ENCODE results near the gene EFNA1.
A peak's percentile ranks its signal among the peaks of the same experiment; 100 is the strongest.

Gene EFNA1

DNA sequence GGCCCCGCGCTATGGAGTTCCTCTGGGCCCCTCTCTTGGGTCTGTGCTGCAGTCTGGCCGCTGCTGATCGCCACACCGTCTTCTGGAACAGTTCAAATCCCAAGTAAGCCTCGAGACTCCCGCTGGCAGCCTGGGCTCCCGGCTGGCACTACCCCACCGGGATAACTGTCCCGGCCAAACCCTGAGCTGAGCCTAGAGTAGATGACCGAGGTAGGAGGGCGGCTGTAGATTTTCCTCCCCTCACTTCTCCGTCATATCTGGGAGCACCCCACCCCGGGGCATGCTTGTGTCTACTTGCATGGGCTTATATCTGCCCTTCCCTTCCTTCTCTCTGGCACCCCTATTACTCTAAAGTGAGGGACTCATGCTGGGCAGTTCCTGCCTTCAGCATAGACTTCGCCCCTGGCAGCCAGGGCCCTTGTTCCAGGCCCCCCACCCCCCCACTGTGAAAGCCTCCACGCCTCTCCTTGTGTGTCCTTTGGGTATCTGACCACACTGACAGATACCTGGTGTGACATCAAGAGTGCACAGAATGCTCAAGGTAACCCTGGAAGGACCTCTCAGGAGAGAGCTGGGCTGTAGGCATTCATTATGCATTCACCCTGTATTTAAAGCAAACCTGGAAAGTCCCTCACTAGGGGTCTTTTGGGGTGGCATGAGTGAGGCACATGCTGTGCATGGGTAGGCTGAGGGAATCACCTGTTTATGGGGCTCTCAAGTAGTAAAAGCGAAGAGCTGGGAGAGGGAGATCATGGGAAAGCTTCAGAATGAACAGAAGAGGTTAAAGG, 485 bp downstream of the EFNA1 start:
- no peak for DNase-seq (ENCODE audit: low read depth, low spot score)
- peaks cover 15% of the 10 kb centered on the region for H3K36me3 ChIP-seq (ENCODE audit: insufficient read depth, insufficient read length, low read length)
- H3K27me3 ChIP-seq (ENCODE audit: insufficient read depth, insufficient read length): peaks cover 72% of the 10 kb centered on the region
- peaks cover 49% of the 10 kb centered on the region for H3K4me1 ChIP-seq (ENCODE audit: insufficient read depth, insufficient read length)
- peak overlapping the region; percentile 83 for H3K9ac ChIP-seq (ENCODE audit: insufficient read length, low read depth)
- no peaks in the 10 kb centered on the region for H3K9me3 ChIP-seq (ENCODE audit: insufficient read depth, low read length)
- TF ChIP-seq ZNF274 (IDR thresholded peaks at IDR 0.05; ENCODE audit: low read depth, low read length): no peak
- TF ChIP-seq SUZ12 (IDR thresholded peaks at IDR 0.05; ENCODE audit: extremely low read depth, insufficient read depth, insufficient read length): no peak
- no peak for TF ChIP-seq YY1 (IDR thresholded peaks at IDR 0.05; ENCODE audit: insufficient read depth, insufficient read length)
- H3K4me3 ChIP-seq (ENCODE audit: insufficient read length, low read depth): peak overlapping the region; percentile 52

DNA sequence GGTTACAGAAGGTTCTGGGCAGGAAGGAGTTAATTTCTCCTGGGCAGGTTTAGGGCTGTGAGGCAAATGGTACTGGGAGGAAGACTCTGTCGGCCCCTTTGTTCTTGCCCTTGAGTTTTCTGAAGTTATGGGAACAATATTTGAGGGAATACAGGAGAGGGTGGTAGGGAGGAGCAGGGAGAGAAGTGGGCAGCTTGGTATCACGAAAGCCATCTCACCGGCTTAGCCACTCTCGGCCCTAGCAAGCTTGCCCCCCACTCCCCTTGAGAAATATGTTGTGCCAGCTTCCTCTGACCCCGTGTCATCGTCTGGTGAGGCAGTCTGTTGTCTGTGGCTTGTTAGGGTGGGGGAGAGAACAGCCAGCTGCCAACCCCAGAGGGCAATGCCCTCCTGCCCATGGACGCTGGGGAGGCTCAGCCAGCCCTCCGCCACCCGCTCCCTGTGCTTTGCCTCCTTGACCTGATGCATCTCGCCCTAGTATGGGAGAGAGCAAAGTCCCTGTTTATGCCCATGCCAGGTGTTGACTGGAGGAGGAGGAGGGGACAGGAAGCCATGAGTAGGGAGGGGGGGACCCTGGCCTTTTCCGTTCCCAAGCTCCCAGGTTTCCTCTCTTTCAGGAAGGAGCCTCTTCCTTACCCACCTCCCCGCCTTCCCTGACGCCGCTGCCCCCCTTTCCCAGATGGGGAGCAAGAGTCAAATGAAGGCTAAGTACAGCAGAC, 1.2 kb downstream of the EFNA1 start:
- H3K9me3 ChIP-seq (ENCODE audit: insufficient read depth, low read length): no peaks in the 10 kb centered on the region
- peak overlapping the region; percentile 44 for H3K9ac ChIP-seq (ENCODE audit: insufficient read length, low read depth)
- TF ChIP-seq SUZ12 (IDR thresholded peaks at IDR 0.05; ENCODE audit: extremely low read depth, insufficient read depth, insufficient read length) (no peak), YY1 (IDR thresholded peaks at IDR 0.05; ENCODE audit: insufficient read depth, insufficient read length) (no peak), ZNF274 (IDR thresholded peaks at IDR 0.05; ENCODE audit: low read depth, low read length) (no peak)
- peak overlapping the region; percentile 52 for H3K4me3 ChIP-seq (ENCODE audit: insufficient read length, low read depth)
- no peak for DNase-seq (ENCODE audit: low read depth, low spot score)
- peaks cover 22% of the 10 kb centered on the region for H3K36me3 ChIP-seq (ENCODE audit: insufficient read depth, insufficient read length, low read length)
- H3K27me3 ChIP-seq (ENCODE audit: insufficient read depth, insufficient read length): peaks cover 66% of the 10 kb centered on the region
- H3K4me1 ChIP-seq (ENCODE audit: insufficient read depth, insufficient read length): peaks cover 49% of the 10 kb centered on the region

DNA sequence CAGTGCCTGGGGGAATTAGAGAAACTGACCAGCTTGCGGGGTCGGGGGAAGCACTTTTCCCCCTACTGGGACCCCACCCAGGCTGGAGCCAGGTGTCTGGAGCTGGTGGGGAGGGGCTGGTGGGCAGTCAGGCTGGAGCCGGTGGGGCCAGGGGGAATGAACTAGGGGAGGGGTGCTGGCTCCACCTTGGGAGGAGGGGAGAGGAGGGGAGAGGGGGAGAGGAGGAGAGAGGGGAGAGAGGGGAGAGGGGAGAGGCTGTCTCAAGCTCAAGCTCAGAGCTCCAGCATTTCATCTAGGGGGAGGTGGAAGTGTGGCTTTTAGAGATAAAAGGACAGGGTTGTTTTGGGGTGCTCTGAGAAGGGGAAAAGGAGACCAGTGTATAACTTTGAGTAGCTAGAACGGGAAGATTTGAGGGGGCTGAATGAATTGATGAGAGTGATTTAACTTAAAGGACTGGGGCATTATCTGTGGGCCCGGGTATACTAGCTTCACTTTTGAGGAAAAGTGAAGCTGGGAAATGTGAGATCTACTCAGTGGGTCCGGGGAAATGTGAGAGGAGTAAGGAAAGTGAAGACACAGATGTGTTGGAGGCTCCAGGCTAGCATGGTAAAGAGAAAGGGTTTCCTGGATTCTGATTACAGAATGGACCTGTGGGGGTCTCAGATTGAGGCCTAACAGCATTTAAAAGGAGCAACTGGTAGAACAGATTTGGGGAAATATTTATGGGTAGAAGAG, 2.8 kb downstream of the EFNA1 start:
- Histone ChIP-seq H3K4me1 (ENCODE audit: insufficient read depth, insufficient read length) (peaks cover 42% of the 10 kb centered on the region), H3K9me3 (ENCODE audit: insufficient read depth, low read length) (no peaks in the 10 kb centered on the region), H3K27me3 (ENCODE audit: insufficient read depth, insufficient read length) (peaks cover 50% of the 10 kb centered on the region), H3K9ac (ENCODE audit: insufficient read length, low read depth) (peak overlapping the region; percentile 65), H3K4me3 (ENCODE audit: insufficient read length, low read depth) (peak overlapping the region; percentile 29), H3K36me3 (ENCODE audit: insufficient read depth, insufficient read length, low read length) (peaks cover 29% of the 10 kb centered on the region)
- TF ChIP-seq ZNF274 (IDR thresholded peaks at IDR 0.05; ENCODE audit: low read depth, low read length) (no peak), YY1 (IDR thresholded peaks at IDR 0.05; ENCODE audit: insufficient read depth, insufficient read length) (no peak), SUZ12 (IDR thresholded peaks at IDR 0.05; ENCODE audit: extremely low read depth, insufficient read depth, insufficient read length) (no peak)
- DNase-seq (ENCODE audit: low read depth, low spot score): no peak

DNA sequence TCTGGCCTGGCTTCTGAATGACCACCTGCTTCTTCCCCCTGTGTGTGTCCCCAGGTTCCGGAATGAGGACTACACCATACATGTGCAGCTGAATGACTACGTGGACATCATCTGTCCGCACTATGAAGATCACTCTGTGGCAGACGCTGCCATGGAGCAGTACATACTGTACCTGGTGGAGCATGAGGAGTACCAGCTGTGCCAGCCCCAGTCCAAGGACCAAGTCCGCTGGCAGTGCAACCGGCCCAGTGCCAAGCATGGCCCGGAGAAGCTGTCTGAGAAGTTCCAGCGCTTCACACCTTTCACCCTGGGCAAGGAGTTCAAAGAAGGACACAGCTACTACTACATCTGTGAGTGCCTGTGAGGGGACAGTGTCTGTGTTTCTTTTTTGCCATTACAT, 3.6 kb downstream of the EFNA1 start:
- Histone ChIP-seq H3K4me1 (ENCODE audit: insufficient read depth, insufficient read length) (peaks cover 34% of the 10 kb centered on the region), H3K36me3 (ENCODE audit: insufficient read depth, insufficient read length, low read length) (peaks cover 29% of the 10 kb centered on the region), H3K4me3 (ENCODE audit: insufficient read length, low read depth) (no peak overlapping the region), H3K27me3 (ENCODE audit: insufficient read depth, insufficient read length) (peaks cover 42% of the 10 kb centered on the region), H3K9me3 (ENCODE audit: insufficient read depth, low read length) (no peaks in the 10 kb centered on the region), H3K9ac (ENCODE audit: insufficient read length, low read depth) (no peak overlapping the region)
- TF ChIP-seq SUZ12 (IDR thresholded peaks at IDR 0.05; ENCODE audit: extremely low read depth, insufficient read depth, insufficient read length) (no peak), ZNF274 (IDR thresholded peaks at IDR 0.05; ENCODE audit: low read depth, low read length) (no peak), YY1 (IDR thresholded peaks at IDR 0.05; ENCODE audit: insufficient read depth, insufficient read length) (no peak)
- no peak for DNase-seq (ENCODE audit: low read depth, low spot score)

DNA sequence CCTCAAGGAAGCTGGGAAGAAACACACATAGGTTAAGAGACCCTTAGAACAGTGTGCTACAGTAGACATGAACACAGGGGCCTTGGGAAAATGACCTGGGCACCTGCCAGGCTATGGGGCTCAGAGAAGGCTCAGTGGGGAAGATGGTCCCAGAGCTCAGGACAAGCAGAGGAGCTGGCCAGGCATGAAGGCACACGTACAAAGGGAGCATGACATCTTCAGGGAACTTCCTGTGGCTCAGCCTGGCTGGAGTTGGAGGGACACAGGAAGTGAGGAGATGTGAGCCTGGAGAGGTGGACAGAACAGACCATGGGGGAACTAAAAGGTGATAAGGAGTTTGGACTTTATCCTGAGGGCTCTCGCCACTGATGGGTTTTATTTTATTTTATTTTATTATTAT, 4.2 kb downstream of the EFNA1 start:
- Histone ChIP-seq H3K36me3 (ENCODE audit: insufficient read depth, insufficient read length, low read length) (peaks cover 31% of the 10 kb centered on the region), H3K4me3 (ENCODE audit: insufficient read length, low read depth) (no peak overlapping the region), H3K27me3 (ENCODE audit: insufficient read depth, insufficient read length) (peaks cover 36% of the 10 kb centered on the region), H3K9me3 (ENCODE audit: insufficient read depth, low read length) (no peaks in the 10 kb centered on the region), H3K9ac (ENCODE audit: insufficient read length, low read depth) (no peak overlapping the region), H3K4me1 (ENCODE audit: insufficient read depth, insufficient read length) (peaks cover 34% of the 10 kb centered on the region)
- DNase-seq (ENCODE audit: low read depth, low spot score): no peak
- TF ChIP-seq ZNF274 (IDR thresholded peaks at IDR 0.05; ENCODE audit: low read depth, low read length) (no peak), SUZ12 (IDR thresholded peaks at IDR 0.05; ENCODE audit: extremely low read depth, insufficient read depth, insufficient read length) (no peak), YY1 (IDR thresholded peaks at IDR 0.05; ENCODE audit: insufficient read depth, insufficient read length) (no peak)

DNA sequence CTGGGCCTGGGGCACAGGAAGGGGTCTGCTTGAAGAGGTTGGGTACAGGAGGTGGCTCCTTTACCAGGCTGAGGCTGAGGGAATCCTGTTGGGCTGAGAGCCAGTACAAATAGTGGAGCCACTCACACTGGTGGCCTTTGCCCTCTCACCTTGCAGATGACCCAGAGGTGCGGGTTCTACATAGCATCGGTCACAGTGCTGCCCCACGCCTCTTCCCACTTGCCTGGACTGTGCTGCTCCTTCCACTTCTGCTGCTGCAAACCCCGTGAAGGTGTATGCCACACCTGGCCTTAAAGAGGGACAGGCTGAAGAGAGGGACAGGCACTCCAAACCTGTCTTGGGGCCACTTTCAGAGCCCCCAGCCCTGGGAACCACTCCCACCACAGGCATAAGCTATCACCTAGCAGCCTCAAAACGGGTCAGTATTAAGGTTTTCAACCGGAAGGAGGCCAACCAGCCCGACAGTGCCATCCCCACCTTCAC, 6.2 kb downstream of the EFNA1 start:
- Histone ChIP-seq H3K27me3 (ENCODE audit: insufficient read depth, insufficient read length) (peaks cover 18% of the 10 kb centered on the region), H3K36me3 (ENCODE audit: insufficient read depth, insufficient read length, low read length) (peaks cover 48% of the 10 kb centered on the region), H3K4me1 (ENCODE audit: insufficient read depth, insufficient read length) (peaks cover 28% of the 10 kb centered on the region), H3K9ac (ENCODE audit: insufficient read length, low read depth) (no peak overlapping the region), H3K4me3 (ENCODE audit: insufficient read length, low read depth) (no peak overlapping the region), H3K9me3 (ENCODE audit: insufficient read depth, low read length) (no peaks in the 10 kb centered on the region)
- TF ChIP-seq SUZ12 (IDR thresholded peaks at IDR 0.05; ENCODE audit: extremely low read depth, insufficient read depth, insufficient read length) (no peak), YY1 (IDR thresholded peaks at IDR 0.05; ENCODE audit: insufficient read depth, insufficient read length) (no peak), ZNF274 (IDR thresholded peaks at IDR 0.05; ENCODE audit: low read depth, low read length) (no peak)
- no peak for DNase-seq (ENCODE audit: low read depth, low spot score)
